Astrocyte of the spinal cord (primary cell): Measurements from ENCODE around the gene PLA2G4B.

ENCODE experiments used
- DNase-seq: peaks from one replicate; pipeline ENCODE4 v3.0.0; 2011; ENCODE audit warnings: low read depth, low spot score
- H3K4me3 ChIP-seq: 2 replicates; pipeline ENCODE4 v1.5.1; 2011; ENCODE audit warnings: low read depth, mild to moderate bottlenecking, low read length, moderate library complexity
- in situ Hi-C: cut with HindIII; loops from 2 replicates; pipeline ENCODE4 v1.10.0; 2017; ENCODE audit warnings: low sequenced_read_pairs
- TF ChIP-seq, protein P1 (sequence below): IDR thresholded peaks from 2 replicates; pipeline ENCODE4 v1.5.1; 2012; ENCODE audit warnings: low read depth, mild to moderate bottlenecking, low read length, inconsistent platforms

The PLA2G4B gene

DNA sequence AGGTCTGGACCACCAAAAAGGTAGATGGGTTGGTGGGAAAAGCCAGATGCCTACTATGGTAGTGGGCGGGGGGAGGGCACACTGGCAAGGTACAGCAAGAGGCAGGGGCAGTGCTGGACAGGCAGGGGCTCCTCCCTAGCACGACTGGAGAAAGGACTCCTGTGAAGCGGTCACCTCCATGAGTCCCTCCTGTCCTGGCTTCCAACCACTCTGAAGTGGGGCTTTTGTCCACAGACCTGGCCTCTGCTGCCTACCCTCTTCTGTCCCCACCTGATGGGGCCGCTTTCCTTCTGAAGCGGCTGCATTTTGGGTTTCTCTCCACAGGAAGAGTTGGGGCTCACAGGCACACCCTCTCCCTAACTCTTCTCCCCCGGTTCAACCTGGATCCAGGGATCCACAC lies 57.9 kb downstream of the PLA2G4B start:
- TF ChIP-seq, protein P1, sequence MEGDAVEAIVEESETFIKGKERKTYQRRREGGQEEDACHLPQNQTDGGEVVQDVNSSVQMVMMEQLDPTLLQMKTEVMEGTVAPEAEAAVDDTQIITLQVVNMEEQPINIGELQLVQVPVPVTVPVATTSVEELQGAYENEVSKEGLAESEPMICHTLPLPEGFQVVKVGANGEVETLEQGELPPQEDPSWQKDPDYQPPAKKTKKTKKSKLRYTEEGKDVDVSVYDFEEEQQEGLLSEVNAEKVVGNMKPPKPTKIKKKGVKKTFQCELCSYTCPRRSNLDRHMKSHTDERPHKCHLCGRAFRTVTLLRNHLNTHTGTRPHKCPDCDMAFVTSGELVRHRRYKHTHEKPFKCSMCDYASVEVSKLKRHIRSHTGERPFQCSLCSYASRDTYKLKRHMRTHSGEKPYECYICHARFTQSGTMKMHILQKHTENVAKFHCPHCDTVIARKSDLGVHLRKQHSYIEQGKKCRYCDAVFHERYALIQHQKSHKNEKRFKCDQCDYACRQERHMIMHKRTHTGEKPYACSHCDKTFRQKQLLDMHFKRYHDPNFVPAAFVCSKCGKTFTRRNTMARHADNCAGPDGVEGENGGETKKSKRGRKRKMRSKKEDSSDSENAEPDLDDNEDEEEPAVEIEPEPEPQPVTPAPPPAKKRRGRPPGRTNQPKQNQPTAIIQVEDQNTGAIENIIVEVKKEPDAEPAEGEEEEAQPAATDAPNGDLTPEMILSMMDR, result no peak
- in situ Hi-C loops, result no loop called here
- no peak overlapping the region for H3K4me3 ChIP-seq
- no peak for DNase-seq

DNA sequence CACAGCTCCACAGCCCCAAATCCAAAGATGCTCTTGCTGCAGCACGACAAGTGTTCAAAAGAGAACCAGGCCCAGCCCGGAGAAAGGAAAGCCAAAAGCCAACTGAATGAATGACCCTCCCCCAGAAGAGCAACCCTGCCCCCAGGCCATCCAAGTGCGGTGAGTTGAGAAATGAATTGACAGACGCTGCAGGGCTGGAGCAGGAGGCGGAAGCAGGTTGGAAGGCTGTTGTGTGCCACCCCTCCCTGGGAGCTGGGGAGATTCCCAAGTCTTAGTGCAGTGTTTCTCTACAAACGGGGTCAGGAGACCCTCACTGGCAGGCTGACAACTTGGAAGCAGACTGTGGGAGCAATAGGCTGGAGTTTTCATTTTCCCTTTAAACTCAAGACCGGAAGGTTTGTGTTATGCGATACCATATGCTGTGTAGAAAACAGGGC lies 58.7 kb downstream of the PLA2G4B start:
- in situ Hi-C loops, result no loop called here
- TF ChIP-seq, protein P1, result no peak
- no peak for DNase-seq
- H3K4me3 ChIP-seq, result no peak overlapping the region
